Smooth muscle cell (in vitro differentiated cells): Measurements from ENCODE around the gene C6orf89. TPM values are rescaled to one million over a fixed set of nuclear protein-coding genes. Genes with fewer than 3 reads are reported as not detected.

Source experiments
- DNase-seq: peaks from one replicate; lab custom pipeline; 2025; ENCODE audit not compliant: unreplicated experiment; lab: John Stamatoyannopoulos, UW
- H2AFZ ChIP-seq: fragments of 200-600 bp; sonication (generic); 2 replicates; pipeline ENCODE4 v1.6.0; 2016; ENCODE audit warnings: antibody characterized with exemption, low read depth, mild to moderate bottlenecking
- H3F3A ChIP-seq: fragments of 200-600 bp; sonication (generic); 2 replicates; pipeline ENCODE4 v1.6.0; 2017; ENCODE audit warnings: antibody characterized with exemption, low read depth
- H3K27ac ChIP-seq: fragments of 200-600 bp; sonication (generic); 2 replicates; pipeline ENCODE4 v1.5.1; 2016; ENCODE audit warnings: low read depth, mild to moderate bottlenecking
- H3K27me3 ChIP-seq: fragments of 200-600 bp; sonication (generic); 2 replicates; pipeline ENCODE4 v1.6.1; 2016; ENCODE audit warnings: low read depth, mild to moderate bottlenecking
- H3K36me3 ChIP-seq: fragments of 200-600 bp; sonication (generic); 2 replicates; pipeline ENCODE4 v1.5.1; 2016; ENCODE audit warnings: low read depth
- H3K4me1 ChIP-seq: fragments of 200-600 bp; sonication (generic); 2 replicates; pipeline ENCODE4 v1.5.1; 2016; ENCODE audit warnings: low read depth
- H3K4me2 ChIP-seq: fragments of 200-600 bp; sonication (generic); 2 replicates; pipeline ENCODE4 v1.6.0; 2016; ENCODE audit warnings: mild to moderate bottlenecking
- H3K4me3 ChIP-seq: fragments of 200-600 bp; sonication (generic); 2 replicates; pipeline ENCODE4 v1.5.1; 2016; ENCODE audit warnings: mild to moderate bottlenecking
- H3K79me2 ChIP-seq: fragments of 200-600 bp; sonication (generic); 2 replicates; pipeline ENCODE4 v1.6.0; 2016; ENCODE audit warnings: low read depth, mild to moderate bottlenecking
- H3K9ac ChIP-seq: fragments of 200-600 bp; sonication (generic); 2 replicates; pipeline ENCODE4 v1.6.0; 2016; ENCODE audit warnings: low read depth
- H3K9me3 ChIP-seq: fragments of 200-600 bp; sonication (generic); replicated peaks from 2 replicates; pipeline ENCODE4 v1.5.1; 2016; ENCODE audit warnings: low read depth
- H4K20me1 ChIP-seq: fragments of 200-600 bp; sonication (generic); 2 replicates; pipeline ENCODE4 v1.6.0; 2016; ENCODE audit warnings: low read depth
- WGBS: methylation state at CpG from one replicate; pipeline ENCODE4 v1.1.7; 2016; ENCODE audit warnings: low lambda C conversion rate; 5-methylcytosine and 5-hydroxymethylcytosine counted together
- polyA plus RNA-seq: library from polyadenylated mRNA; unstranded; fragments of >200 nt; fragmentation: Nextera tagmentation; extraction: Ambion mirVana; gene quantifications from 2 replicates; pipeline ENCODE4 v1.2.1, GENCODE V29; 2016
- total RNA-seq: library from RNA; depleted of rRNA; stranded (reverse); fragments of >200 nt; gene quantifications from 2 replicates; pipeline ENCODE4 v1.2.3, GENCODE V29; 2014
- TF ChIP-seq, protein P1 (sequence below): fragments of 200-600 bp; sonication (generic); IDR thresholded peaks from 2 replicates; pipeline ENCODE4 v1.5.1; 2017; ENCODE audit warnings: borderline replicate concordance, mild to moderate bottlenecking, antibody characterized with exemption; ENCODE audit not compliant: insufficient read depth, poor library complexity, severe bottlenecking

Gene C6orf89
- total and polyA plus RNA-seq, 2 experiments from 2014 or later: 44.6 to 45.7 TPM

DNA sequence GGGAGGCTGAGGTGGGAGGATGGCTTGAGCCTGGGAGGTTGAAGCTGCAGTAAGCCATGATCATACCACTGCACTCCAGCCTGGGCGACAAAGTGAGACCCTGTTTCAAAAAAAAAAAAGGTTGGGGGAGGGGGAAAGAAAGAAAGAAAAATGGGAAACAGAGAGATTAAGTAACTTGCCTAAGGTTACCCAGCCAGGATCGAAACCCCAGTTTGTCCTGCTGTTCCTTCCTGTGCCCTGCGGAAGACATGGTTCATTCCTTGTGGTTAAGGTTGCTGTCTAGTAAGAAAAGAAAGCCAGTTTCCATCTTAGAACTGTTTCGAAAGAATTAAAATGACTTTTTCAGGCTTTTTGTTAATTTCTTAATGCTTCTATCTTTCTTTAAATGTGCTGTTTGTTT, 29.8 kb downstream of the C6orf89 start:
- Histone ChIP-seq H4K20me1 (peaks cover 23% of the 10 kb centered on the region), H3K4me2 (peak overlapping the region; percentile 57), H3F3A (peaks cover 30% of the 10 kb centered on the region), H3K36me3 (no peaks in the 10 kb centered on the region), H3K79me2 (no peaks in the 10 kb centered on the region), H2AFZ (no peak overlapping the region), H3K9me3 (no peaks in the 10 kb centered on the region), H3K9ac (no peak overlapping the region), H3K4me1 (peaks cover 23% of the 10 kb centered on the region), H3K4me3 (no peak overlapping the region), H3K27ac (peak overlapping the region; percentile 87), H3K27me3 (no peaks in the 10 kb centered on the region)
- TF ChIP-seq, protein P1, sequence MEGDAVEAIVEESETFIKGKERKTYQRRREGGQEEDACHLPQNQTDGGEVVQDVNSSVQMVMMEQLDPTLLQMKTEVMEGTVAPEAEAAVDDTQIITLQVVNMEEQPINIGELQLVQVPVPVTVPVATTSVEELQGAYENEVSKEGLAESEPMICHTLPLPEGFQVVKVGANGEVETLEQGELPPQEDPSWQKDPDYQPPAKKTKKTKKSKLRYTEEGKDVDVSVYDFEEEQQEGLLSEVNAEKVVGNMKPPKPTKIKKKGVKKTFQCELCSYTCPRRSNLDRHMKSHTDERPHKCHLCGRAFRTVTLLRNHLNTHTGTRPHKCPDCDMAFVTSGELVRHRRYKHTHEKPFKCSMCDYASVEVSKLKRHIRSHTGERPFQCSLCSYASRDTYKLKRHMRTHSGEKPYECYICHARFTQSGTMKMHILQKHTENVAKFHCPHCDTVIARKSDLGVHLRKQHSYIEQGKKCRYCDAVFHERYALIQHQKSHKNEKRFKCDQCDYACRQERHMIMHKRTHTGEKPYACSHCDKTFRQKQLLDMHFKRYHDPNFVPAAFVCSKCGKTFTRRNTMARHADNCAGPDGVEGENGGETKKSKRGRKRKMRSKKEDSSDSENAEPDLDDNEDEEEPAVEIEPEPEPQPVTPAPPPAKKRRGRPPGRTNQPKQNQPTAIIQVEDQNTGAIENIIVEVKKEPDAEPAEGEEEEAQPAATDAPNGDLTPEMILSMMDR: no peak
- WGBS: 90% methylated on average over 4 of the region's 4 CpGs
- DNase-seq: no peak

DNA sequence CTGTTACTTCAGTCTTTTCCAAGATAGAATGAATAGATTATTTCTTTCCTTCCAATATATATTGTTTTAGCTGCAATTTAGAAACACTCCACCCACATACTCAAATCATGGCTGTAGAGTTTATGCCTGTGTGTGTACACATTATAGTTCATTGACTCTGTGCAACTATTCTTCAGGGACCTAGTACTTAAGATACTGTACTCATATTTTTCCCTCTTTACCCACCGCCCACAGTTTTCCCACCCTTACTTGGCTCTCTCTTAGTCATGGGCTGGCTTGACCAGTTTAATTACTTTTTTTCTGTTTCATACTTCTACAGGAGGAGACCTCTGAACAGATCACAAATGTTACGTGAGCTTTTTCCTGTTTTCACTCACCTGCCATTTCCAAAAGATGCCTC, 30.4 kb downstream of the C6orf89 start:
- H4K20me1 ChIP-seq: peaks cover 19% of the 10 kb centered on the region
- no peak for DNase-seq
- no peaks in the 10 kb centered on the region for H3K9me3 ChIP-seq
- H3K27me3 ChIP-seq: no peaks in the 10 kb centered on the region
- H2AFZ ChIP-seq: no peak overlapping the region
- peak overlapping the region; percentile 19 for H3K9ac ChIP-seq
- H3K36me3 ChIP-seq: no peaks in the 10 kb centered on the region
- H3K27ac ChIP-seq: peak overlapping the region; percentile 87
- peaks cover 26% of the 10 kb centered on the region for H3F3A ChIP-seq
- TF ChIP-seq, protein P1: no peak
- 60% methylated on average over 2 of the region's 2 CpGs for WGBS
- no peaks in the 10 kb centered on the region for H3K79me2 ChIP-seq
- no peak overlapping the region for H3K4me3 ChIP-seq
- peaks cover 23% of the 10 kb centered on the region for H3K4me1 ChIP-seq
- H3K4me2 ChIP-seq: peak overlapping the region; percentile 57

DNA sequence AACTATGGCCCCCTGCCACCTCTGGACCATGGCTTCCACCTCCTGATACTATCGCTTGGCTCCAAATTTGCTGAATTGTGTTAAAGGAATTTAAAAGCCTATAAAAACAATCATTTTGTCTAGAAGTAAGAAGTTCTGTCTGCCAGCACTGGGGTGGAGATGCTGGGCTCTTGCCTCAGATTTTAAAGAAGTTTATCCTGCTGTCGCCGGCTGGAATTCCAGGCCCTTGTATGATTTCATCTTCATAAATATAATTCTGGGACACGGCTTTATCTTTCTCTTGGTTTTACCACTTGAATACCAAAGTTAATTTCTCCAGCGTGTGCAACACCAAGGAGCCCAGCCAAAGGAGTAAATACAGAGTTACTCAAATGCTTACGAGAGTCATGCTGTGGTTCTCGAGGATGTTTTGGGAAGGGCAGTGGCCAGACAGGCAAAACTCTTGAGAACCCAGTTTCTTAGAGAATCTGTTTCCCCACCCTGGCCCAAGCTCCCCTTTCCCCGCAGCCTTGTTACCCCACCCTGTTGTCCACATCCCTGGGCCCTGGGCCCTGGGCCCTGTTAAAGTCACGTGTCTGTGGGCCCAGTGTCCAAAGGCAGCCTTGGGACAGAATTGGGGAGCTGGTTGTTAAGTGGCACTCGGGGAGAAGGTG, 31.9 kb downstream of the C6orf89 start:
- Histone ChIP-seq H2AFZ (no peak overlapping the region), H3K9me3 (no peaks in the 10 kb centered on the region), H3K9ac (peak overlapping the region; percentile 25), H3K4me2 (peak overlapping the region; percentile 66), H3K4me3 (no peak overlapping the region), H3K4me1 (peaks cover 23% of the 10 kb centered on the region), H3K36me3 (no peaks in the 10 kb centered on the region), H3K27me3 (no peaks in the 10 kb centered on the region), H3F3A (peaks cover 20% of the 10 kb centered on the region), H4K20me1 (peaks cover 14% of the 10 kb centered on the region), H3K79me2 (no peaks in the 10 kb centered on the region), H3K27ac (peak overlapping the region; percentile 87)
- no peak for DNase-seq
- TF ChIP-seq, protein P1: no peak
- 48% methylated on average over 9 of the region's 10 CpGs for WGBS

DNA sequence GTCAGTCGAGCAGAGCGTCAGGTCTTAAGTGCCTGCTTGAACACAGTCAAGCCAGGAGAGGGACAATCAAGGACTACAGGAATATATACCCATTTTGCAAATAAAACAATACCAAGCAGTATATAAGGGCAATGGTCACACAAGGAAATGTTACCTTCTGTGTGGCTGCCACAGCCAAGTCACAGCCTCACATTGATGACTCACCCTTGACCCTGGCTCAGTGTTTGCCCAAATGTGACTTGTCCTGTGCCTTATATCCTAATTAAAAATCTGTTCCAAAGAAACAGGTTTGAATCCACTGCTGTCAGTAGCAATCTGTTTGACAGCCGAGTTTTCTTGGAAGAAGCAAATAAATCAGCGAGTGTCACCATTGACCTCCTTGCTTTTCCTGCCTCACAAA, 34.3 kb downstream of the C6orf89 start:
- H3K36me3 ChIP-seq: no peaks in the 10 kb centered on the region
- H3K4me2 ChIP-seq: no peak overlapping the region
- no peaks in the 10 kb centered on the region for H4K20me1 ChIP-seq
- no peak for DNase-seq
- peak overlapping the region; percentile 87 for H3K27ac ChIP-seq
- TF ChIP-seq, protein P1: no peak
- no peak overlapping the region for H3K9ac ChIP-seq
- H3K4me3 ChIP-seq: no peak overlapping the region
- H3F3A ChIP-seq: peaks cover 12% of the 10 kb centered on the region
- peaks cover 30% of the 10 kb centered on the region for H3K4me1 ChIP-seq
- WGBS: 96% methylated on average over 4 of the region's 4 CpGs
- no peak overlapping the region for H2AFZ ChIP-seq
- no peaks in the 10 kb centered on the region for H3K27me3 ChIP-seq
- no peaks in the 10 kb centered on the region for H3K9me3 ChIP-seq
- no peaks in the 10 kb centered on the region for H3K79me2 ChIP-seq
